ENCODE data around the gene NUP210. TPM values are rescaled to one million over a fixed set of nuclear protein-coding genes. Genes with fewer than 3 reads are reported as not detected.

NUP210 gene
- total RNA-seq, 1 donor from 2014 or later: 0.53 TPM

DNA sequence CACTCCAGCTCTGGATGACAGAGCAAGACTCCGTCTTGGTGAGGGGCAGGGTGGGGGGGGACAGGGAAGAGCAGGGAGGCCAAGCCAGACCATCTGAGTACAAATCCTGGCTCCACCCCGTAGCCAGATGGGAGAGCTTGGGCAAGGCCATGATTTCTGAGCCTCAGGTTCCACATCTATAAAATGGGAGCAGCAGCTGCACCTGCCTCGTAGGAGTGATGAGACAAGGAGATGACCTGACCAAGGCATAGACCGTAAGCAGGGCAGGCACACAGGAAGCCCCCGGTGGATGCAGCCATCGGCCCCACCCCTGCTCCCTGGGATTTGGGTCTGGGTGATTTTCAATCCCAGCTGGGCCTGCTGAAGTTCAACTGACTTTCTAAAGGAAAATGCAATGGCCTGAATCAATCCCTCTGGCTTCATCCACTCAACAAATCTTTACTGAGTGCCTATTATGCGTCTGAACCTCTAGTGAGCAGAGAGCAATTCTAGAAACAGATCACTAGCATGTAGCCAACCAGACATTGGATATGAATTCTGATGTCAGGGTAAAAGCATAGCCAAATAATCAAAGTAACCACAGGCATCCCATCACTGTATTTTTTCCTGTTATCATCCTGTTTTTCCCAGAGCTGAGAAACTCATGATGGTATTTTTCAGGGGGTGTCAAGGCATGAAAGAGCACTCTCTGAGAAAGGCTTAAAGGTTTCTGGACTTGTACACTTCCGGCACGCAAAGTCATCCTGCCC is 141.2 kb downstream of the NUP210 start:
- no peak for DNase-seq (ENCODE audit: extremely low read depth, low read depth, low spot score)

DNA sequence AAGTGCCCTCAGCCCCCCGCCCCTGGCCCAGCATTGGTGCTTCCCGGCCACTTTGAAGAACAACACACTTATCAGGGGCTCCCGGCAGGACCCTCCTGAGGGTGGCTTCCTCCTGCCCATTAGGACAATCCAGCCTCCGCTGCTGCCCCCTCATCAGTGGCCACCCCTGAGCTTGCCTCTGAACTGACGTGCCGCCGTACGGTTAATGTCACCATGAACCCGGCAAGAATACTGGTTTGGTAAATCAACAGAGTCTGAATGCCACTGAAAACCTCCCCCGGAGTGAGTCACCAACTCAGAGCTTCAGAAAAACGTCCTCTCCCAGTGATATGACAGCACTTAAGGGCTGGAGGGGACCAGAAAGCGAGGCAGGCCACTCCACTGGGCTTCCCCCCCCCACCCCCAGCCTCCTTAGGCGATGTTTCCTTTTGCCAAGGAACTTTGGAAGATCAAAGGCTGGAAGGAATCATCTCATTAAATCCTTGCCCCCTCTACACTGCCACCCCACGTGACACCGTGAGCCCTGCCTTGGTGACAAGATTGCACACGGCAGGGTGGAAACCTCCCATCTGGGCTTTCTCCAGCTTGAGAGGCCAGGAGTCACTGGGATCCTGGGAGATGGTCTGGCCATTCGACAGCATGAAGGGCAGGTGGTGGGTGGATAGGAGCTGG is 142.1 kb downstream of the NUP210 start:
- no peak for DNase-seq (ENCODE audit: extremely low read depth, low read depth, low spot score)

DNA sequence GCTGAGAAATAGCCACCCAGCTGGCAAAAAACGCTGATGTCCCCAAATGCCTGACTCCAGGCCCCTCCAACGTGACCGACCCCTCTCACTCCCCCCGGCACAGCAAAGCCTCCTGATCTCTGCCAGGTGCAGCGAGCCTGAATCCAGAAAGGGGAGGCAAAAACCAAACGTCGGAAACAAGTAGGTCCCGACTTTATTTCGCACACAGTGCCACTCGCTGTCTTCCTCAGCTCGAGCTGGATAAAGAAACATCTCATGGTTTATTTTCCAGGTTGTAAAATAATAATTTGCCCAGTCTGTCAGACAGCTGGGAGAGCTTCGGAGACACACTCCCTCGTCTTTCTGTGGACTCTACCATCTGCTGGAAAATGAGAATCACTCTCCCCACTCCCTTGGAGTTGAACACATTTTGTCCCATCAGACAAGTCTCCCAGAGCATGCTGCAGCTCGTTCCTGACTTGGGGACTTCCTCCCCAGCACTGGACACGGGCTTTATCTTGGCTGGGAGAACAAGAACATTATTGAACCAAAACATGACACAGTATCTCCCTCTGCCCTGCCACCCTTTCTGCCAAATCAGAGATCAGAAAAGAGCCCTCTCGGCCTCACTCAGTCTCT is 142.8 kb downstream of the NUP210 start:
- no peak for DNase-seq (ENCODE audit: extremely low read depth, low read depth, low spot score)

DNA sequence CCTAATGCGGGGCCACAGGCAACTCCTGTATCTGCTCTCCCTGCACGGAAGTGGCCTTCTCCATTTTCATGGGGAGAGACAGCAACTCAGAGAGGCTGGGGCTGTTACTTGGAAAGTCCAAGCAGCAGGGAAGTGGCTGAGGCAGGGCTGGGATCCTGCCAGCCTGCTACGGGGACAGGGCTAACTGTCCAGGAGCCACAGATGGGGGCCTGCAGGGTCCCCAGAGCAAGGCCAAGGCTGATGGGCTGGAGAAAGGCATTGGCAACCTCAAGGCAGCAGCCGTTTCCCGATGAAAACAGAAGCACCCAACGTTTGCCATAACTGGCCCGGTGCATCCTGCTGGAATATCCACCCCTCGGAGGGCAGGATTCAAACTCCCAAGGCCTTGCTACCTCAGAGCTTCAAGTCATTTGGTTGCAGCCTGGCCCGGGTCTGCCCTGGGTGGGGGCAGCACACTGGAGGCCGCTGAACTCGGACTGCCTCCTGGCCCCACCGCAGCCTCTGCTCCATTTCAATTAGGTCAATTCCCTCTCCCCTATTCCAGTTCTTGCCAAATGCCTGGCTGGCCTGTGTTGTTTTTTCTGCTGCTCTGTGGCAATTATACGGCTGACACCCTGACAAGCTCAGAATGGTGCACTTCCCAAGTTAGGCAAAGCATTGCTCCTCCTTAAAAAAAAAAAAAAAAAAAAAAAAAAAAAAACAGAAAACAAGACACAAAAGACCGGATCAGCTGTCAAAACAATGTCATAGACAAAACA is 143.5 kb downstream of the NUP210 start:
- no peak for DNase-seq (ENCODE audit: extremely low read depth, low read depth, low spot score)

DNA sequence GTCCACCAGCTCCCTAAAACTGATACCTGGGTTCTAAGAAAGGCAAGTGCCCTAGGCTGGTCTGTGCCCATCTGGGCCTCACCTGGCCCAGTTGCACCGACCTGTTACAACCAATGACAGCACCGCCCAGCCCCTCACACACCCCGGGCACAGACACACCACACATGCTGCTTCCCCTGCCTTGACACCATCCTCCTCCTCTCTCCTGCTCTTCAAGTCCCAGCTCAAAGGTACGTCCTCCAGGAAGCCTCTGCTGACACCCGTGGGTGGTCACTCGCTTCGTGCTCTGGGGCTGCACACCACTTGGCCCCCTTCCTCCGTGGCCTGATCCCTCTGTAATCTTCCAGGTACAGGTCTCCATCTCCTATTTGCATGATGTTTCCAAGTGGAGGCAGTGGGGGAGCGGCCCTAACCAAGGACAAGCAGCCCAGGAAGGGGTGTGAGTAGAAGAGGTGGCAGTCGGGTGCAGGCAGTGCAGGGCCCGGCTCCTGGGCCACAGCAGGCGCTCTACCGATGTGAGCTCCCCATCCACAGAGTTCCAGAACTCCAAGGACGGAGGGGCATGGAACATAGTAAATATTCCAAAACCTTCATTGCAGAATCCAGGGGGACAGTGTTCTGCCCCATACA is 144.6 kb downstream of the NUP210 start:
- no peak for DNase-seq (ENCODE audit: extremely low read depth, low read depth, low spot score)

DNA sequence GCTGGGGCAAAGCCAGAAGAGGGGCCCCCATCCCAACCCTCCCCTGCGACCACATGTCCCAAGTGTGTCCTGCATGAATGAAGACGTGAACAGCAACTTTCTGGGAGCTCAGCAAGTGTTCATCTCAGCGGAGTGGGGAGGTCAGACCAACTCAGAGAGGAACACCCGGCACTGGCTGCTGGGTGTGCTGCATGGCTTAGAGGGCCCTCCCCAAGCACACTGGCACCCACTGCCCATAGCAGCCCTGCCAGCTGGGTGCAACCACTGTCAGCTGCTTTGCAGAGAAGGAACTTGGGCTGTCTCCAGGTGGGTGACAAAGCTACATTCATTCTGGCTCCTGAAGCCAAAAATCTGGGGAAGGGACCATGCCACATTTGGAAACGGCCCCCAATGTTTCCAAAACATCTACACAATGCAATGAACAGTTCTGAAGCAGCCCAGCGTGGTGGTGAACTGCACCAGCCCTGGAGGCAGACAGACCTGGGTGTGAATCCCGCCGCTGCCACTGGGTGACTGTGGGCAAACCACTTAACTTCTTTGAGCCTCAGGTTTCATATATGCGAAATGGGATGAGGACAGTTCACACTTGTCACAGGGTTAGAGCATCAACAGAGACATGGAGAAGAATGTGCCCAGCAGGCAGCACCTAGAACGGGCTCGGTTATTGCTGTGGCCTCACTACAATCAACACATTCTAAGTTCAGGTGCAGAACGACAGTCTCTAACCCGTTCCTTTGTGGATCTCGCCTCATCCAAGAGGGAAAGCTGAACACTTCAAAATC is 145.4 kb downstream of the NUP210 start:
- DNase-seq (ENCODE audit: extremely low read depth, low read depth, low spot score): no peak

DNA sequence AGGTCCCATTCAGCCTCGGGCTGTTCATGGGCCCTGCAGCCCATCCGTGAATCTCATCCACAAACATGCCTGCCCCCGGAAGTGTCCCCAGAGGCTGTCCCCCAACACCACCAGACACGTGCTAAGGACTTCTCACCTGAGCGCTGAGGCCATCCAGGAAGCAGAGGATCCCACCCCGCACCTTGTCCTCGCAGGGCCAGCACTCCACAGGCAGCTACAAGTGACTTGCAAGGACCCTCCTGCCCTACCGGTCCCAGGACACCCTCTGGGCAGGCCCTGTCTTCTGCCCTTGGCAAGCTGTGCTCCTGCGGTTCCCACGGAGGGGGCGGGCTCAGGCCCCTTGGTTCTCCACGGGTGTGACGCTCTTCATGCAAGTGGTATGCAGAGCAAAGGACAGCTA is 146.0 kb downstream of the NUP210 start:
- no peak for DNase-seq (ENCODE audit: extremely low read depth, low read depth, low spot score)

DNA sequence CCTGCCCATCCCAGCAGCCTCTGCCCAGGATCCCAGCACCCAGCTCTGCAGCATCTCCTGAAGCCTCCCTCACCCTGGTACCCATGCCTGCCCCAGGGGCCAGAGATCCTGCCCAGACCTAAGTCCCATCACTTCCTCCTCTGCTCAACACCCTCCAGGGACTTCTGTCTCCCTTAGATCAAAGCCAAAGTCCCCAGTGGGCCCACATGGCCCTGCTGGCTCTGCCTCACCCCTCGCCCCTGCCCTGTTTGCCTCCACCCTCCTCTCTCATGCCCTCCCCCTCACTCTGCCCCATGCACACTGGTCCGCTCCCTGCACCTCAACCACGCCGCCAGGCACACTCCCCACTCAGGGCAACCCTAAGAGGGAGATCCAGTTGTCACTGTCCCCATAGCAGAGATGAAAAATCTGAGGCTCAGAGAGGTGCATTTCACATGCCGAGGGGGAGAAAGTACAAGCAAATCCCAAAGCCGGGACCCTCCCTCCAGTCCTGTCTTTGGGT is 146.5 kb downstream of the NUP210 start:
- no peak for DNase-seq (ENCODE audit: extremely low read depth, low read depth, low spot score)

DNA sequence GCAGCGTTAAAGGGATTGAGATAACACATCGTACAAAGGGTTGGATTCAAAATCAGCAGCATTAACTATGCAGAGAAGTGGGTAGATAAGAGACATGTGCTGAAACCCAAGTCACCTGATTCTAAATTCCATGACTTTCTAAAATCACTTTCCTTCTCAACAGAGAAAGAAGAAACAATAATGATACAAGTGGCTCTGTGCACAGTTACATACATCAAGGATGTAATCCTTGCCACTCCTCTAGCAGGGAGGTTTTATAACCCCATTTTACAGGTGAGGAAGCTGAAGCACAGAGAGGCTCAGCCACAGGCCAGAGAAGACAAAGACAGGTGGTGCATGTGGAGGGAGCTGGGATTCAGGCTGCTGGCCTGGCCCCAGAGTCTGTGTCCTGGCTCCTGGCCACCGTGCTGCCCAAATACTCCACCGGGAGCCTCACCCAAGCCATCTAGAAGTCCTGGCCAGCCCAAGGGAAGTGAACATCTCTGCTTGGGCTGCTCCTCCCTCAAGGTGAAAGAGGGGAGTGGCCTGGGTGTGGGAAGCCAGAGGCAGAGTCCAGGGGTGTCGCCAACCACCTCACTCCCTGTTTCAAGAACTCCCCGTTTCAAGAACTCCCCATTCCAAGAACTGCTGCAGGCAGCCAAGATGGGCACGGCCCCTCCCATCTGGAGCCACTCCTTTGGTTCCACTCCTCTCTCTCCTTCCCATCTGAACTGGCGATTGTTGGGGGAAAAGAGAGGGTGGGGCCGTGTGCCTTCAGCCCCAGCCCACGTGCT is 147.1 kb downstream of the NUP210 start:
- no peak for DNase-seq (ENCODE audit: extremely low read depth, low read depth, low spot score)

DNA sequence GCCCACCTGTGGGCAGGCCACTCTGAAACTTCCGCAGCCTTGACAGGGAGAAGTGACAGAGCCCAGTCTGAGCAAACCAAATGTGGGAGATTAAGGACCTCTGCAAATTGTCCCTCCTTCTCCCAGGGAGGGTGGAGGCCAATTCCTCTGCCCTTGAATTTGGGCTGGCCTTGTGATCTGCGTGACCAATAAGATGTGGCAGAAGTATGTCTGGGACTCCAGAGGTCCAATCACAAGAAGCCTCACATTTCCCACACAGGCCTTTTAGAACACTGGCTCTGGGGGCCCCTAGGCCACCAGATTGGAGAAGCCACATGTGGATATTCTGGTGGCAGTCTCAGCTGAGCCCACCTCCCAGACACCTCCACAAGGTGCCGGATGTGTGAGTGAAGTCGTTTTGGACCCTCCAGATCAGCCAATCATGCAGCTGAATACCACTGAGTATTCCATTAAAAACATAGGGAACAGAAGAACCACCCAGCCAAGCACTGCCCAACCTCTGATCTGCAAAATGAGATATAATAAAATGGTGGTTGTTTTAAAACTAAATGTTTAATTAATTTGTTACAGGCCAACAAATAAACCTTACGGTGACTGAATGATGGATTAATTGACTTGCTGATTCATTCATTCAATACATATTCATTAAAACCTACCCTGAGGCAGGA is 150.3 kb downstream of the NUP210 start:
- DNase-seq (ENCODE audit: extremely low read depth, low read depth, low spot score): no peak

DNA sequence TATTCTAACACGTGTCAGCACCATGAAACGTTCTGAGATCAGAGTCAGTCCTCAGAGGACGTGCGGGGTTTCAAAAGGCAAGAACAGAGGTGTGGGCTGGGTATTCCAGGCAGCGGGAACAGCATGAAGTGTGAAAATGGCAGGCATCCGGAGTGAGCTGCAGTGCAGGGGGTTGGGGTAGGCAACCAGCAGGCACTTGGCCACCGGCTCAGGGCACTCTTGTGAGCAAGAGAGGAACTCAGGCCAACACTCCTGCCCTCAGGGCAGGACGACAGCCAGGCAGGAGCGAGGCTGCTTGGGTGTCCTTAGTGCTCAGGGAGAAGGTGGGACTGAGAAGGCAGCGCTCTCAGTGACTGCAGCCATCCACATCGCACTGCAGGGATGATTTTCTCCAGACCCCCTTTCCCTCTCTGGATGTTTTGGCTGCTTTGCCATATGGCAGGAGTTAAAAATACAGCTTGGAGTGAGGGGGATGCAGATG is 151.1 kb downstream of the NUP210 start:
- DNase-seq (ENCODE audit: extremely low read depth, low read depth, low spot score): no peak

DNA sequence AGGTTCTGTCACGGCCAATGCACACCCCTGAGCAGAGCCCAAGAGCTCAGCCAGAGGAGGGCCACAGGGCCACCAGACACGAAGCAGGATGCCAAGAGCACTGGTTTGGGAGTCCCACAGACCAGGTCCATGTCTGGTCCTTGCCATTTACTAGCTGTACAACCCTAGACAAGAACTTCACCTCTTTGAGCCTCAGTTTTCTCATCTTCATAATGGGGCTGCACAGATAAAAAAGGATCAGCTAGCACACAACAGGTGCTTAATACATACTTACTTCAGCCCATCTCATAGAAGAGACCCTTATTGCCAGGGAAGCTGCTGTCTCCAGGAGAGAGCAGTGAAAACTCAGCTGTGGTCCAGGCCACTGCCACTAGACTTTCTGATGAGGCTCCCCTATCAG is 152.0 kb downstream of the NUP210 start:
- DNase-seq (ENCODE audit: extremely low read depth, low read depth, low spot score): no peak

DNA sequence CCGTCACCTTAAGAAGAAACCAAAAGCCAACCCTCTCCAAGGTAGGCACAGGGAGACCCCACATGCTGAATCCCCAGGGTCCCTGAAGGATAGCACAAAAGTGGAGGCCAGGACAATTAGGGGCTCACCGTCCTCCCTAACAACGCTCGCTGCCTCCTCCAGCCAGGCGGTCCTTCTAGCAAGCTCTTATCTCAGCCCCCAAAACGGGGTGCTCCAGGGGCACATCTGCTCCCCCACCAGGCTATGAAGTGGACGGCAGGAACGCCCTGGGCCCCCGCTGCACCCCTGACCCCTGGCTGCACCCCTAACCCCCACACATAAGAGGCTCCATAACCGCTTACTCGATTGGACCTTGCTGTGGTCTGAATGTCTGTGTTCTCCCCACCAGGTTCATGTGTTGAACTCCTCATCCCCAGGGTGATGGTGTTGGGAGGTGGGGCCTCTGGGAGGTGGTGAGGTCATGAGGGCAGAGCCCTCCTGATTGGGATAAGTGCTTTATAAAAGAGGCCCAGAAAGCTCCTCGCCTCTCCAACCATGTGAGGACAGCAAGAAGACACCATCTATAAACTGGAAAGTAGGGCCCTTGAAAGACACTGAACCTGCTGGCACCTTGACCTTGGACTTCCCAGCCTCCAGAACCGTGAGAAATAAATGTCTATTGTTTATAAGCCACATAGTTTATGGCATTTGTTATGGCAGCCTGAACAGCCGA is 153.3 kb downstream of the NUP210 start:
- no peak for DNase-seq (ENCODE audit: extremely low read depth, low read depth, low spot score)

Other genes starting within 250 kb of the NUP210 start
- 8.0 and 11.8 TPM in 2 replicates for gene HDAC11, start 60.0 kb upstream of the NUP210 start, total RNA-seq
- 1.6 and 14.2 TPM in 2 replicates for gene FBLN2, start 128.8 kb upstream of the NUP210 start, total RNA-seq

Data from glomerular endothelial cell (primary cell).